Liver (tissue), 9 donors: ENCODE results near the gene HS3ST3B1. TPM values are rescaled to one million over a fixed set of nuclear protein-coding genes. Genes with fewer than 3 reads are reported as not detected.

ENCODE experiments used
- DNase-seq: peaks from one replicate; pipeline ENCODE4 v3.0.0-alpha.2; 2017; ENCODE audit warnings: low spot score
- H3K27ac ChIP-seq, 2 donors: one replicate each; pipeline ENCODE4 v1.7.0; 2013; ENCODE audit warnings: inconsistent platforms in 2 of 2, low read length in 2 of 2, control low read depth in 1 of 2, low read depth in 1 of 2, mild to moderate bottlenecking in 1 of 2
- H3K27me3 ChIP-seq, 4 donors: one replicate each; pipeline versions ENCODE4 v1.6.1 to v1.7.0; 2013; ENCODE audit warnings: low read length in 3 of 4, inconsistent platforms in 1 of 4, mild to moderate bottlenecking in 1 of 4, moderate library complexity in 1 of 4; ENCODE audit not compliant: control insufficient read depth in 4 of 4, insufficient read depth in 4 of 4
- H3K36me3 ChIP-seq, 4 donors: one replicate each; pipeline versions ENCODE4 v1.6.1 to v1.7.0; 2013; ENCODE audit warnings: low read length in 3 of 4, mild to moderate bottlenecking in 3 of 4, low read depth in 1 of 4, moderate library complexity in 1 of 4; ENCODE audit not compliant: control insufficient read depth in 4 of 4, insufficient read depth in 3 of 4
- H3K4me1 ChIP-seq, 4 donors: one replicate each; pipeline versions ENCODE4 v1.6.1 to v1.7.0; 2013; ENCODE audit warnings: low read length in 3 of 4, mild to moderate bottlenecking in 3 of 4, moderate library complexity in 1 of 4; ENCODE audit not compliant: control insufficient read depth in 4 of 4, insufficient read depth in 4 of 4
- H3K4me3 ChIP-seq, 3 donors: one replicate each; pipeline versions ENCODE4 v1.6.1 to v1.7.0; 2013; ENCODE audit warnings: low read length in 3 of 3, control low read depth in 1 of 3, low read depth in 1 of 3, mild to moderate bottlenecking in 1 of 3
- H3K9ac ChIP-seq, 2 donors: one replicate each; pipeline ENCODE4 v1.7.0; 2013; ENCODE audit warnings: low read length in 2 of 2, mild to moderate bottlenecking in 2 of 2, moderate library complexity in 2 of 2, control low read depth in 1 of 2, low read depth in 1 of 2
- H3K9me3 ChIP-seq, 4 donors: one replicate each; pipeline versions ENCODE4 v1.6.1 to v1.7.0; 2013; ENCODE audit warnings: low read length in 3 of 4; ENCODE audit not compliant: control insufficient read depth in 4 of 4
- EGR1 ChIP-seq, 2 donors: IDR thresholded peaks; 2 replicates each; pipeline ENCODE4 v1.6.1; 2016 to 2018; ENCODE audit warnings: antibody characterized with exemption in 2 of 2, low read depth in 2 of 2
- GABPA ChIP-seq, 2 donors: IDR thresholded peaks in 1 of 2; conservative IDR thresholded peaks in 1 of 2; 2 replicates each; pipeline ENCODE4 v1.6.1; 2016; ENCODE audit warnings: antibody characterized with exemption in 2 of 2, mild to moderate bottlenecking in 1 of 2, moderate library complexity in 1 of 2
- HNF4G ChIP-seq: IDR thresholded peaks from 2 replicates; pipeline ENCODE4 v1.6.1; 2016; ENCODE audit warnings: antibody characterized with exemption
- JUND ChIP-seq, 2 donors: IDR thresholded peaks; 2 replicates each; pipeline ENCODE4 v1.6.1; 2016; ENCODE audit warnings: antibody characterized with exemption in 2 of 2
- NR2F2 ChIP-seq: IDR thresholded peaks from 2 replicates; pipeline ENCODE4 v1.6.1; 2016; ENCODE audit warnings: antibody characterized with exemption
- RAD21 ChIP-seq, 2 donors: IDR thresholded peaks; 2 replicates each; pipeline ENCODE4 v1.6.1; 2016; ENCODE audit warnings: antibody characterized with exemption in 2 of 2, mild to moderate bottlenecking in 2 of 2
- RXRA ChIP-seq, 2 donors: IDR thresholded peaks; 2 replicates each; pipeline ENCODE4 v1.6.1; 2017 to 2018; ENCODE audit warnings: antibody characterized with exemption in 2 of 2, mild to moderate bottlenecking in 1 of 2
- SP1 ChIP-seq: IDR thresholded peaks from 2 replicates; pipeline ENCODE4 v1.6.1; 2018; ENCODE audit warnings: antibody characterized with exemption, mild to moderate bottlenecking
- TAF1 ChIP-seq: conservative IDR thresholded peaks from 2 replicates; pipeline ENCODE4 v1.6.1; 2016; ENCODE audit warnings: antibody characterized with exemption, mild to moderate bottlenecking
- YY1 ChIP-seq: IDR thresholded peaks from 2 replicates; pipeline ENCODE4 v1.6.1; 2016; ENCODE audit warnings: antibody characterized with exemption, mild to moderate bottlenecking
- WGBS: extraction: QIAGEN DNeasy Blood & Tissue Kit; methylation state at CpG from one replicate; pipeline ENCODE4 v1.1.7; 2013; 5-methylcytosine and 5-hydroxymethylcytosine counted together
- polyA plus RNA-seq, 2 donors: library from polyadenylated mRNA; stranded (reverse) in 1 of 2; unstranded in 1 of 2; fragments of 200-250 nt in 1 of 2; fragments of >200 nt in 1 of 2; fragmentation: Nextera tagmentation in 1 of 2; extraction: Ambion mirVana in 1 of 2; gene quantifications; one replicate each; pipeline versions ENCODE4 v1.2.1 to v1.2.3, GENCODE V29; 2013 to 2015
- total RNA-seq, 2 donors: library from RNA; depleted of rRNA; stranded (reverse); fragments of >200 nt; gene quantifications; one replicate each; pipeline ENCODE4 v1.2.3, GENCODE V29; 2014
- TF ChIP-seq, protein P1 (sequence below): IDR thresholded peaks from 2 replicates; pipeline ENCODE4 v1.6.1; 2016; ENCODE audit warnings: antibody characterized with exemption
- TF ChIP-seq, protein P2 (sequence below): fragments of 150-350 bp; IDR thresholded peaks from 2 replicates; pipeline ENCODE4 v1.5.1; 2017; ENCODE audit warnings: improper control_type of control experiment, low read depth, low read length; ENCODE audit not compliant: missing input control
- TF ChIP-seq, protein P3 (sequence below): IDR thresholded peaks from 2 replicates; pipeline ENCODE4 v1.6.1; 2016; ENCODE audit warnings: antibody characterized with exemption
- TF ChIP-seq, protein P4 (sequence below): IDR thresholded peaks from 2 replicates; pipeline ENCODE4 v1.6.1; 2016; ENCODE audit warnings: antibody characterized with exemption, mild to moderate bottlenecking
- donor health status: healthy.
- donor health status: healthy.
- donor health status: healthy.
- donor health status: healthy.
- donor health status: healthy.

The HS3ST3B1 gene
- total and polyA plus RNA-seq, 4 donors = 11.9 to 33.5 (median 22.4) TPM

DNA sequence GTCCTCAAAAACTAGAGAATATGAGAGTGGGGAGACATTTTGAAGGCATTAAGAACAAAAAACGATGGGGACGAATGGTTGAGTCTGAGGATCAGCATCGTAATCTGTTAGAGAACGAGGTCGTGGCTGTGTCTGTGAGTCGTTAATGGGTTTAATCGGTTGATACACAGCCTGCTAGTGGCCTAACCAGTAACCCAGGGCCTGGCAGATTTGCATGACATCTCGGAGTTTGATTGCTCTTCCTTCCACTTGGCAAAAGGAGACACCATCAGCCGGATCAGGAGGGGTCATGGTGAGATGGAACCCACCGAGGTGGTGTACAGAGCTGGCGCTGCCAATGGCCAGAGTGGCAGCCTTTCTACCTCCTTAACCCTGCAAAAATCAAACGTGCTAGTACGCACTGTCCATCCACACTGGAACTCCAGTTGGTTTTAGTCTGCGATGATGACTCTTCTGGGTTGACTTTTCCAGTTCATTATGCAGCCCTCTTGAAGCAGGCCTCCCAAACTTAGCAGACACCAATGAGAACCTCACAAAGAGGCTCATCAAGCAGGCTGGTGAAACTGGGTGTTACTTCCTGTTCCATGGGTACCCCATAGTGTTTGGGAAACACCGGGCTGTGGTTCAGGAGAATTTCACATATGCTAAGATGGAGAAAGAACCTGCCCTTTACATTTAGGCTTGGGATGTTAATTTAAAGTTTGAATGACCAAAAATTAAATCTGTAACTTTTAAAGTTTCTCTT, 4.1 kb downstream of the HS3ST3B1 start:
- no peak for TF ChIP-seq JUND (IDR thresholded peaks at IDR 0.05)
- no peak for TF ChIP-seq RXRA (IDR thresholded peaks at IDR 0.05)
- no peak for TF ChIP-seq TAF1
- TF ChIP-seq, protein P1, sequence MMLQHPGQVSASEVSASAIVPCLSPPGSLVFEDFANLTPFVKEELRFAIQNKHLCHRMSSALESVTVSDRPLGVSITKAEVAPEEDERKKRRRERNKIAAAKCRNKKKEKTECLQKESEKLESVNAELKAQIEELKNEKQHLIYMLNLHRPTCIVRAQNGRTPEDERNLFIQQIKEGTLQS = no peak
- TF ChIP-seq SP1 = no peak
- TF ChIP-seq, protein P2, sequence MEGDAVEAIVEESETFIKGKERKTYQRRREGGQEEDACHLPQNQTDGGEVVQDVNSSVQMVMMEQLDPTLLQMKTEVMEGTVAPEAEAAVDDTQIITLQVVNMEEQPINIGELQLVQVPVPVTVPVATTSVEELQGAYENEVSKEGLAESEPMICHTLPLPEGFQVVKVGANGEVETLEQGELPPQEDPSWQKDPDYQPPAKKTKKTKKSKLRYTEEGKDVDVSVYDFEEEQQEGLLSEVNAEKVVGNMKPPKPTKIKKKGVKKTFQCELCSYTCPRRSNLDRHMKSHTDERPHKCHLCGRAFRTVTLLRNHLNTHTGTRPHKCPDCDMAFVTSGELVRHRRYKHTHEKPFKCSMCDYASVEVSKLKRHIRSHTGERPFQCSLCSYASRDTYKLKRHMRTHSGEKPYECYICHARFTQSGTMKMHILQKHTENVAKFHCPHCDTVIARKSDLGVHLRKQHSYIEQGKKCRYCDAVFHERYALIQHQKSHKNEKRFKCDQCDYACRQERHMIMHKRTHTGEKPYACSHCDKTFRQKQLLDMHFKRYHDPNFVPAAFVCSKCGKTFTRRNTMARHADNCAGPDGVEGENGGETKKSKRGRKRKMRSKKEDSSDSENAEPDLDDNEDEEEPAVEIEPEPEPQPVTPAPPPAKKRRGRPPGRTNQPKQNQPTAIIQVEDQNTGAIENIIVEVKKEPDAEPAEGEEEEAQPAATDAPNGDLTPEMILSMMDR = no peak
- TF ChIP-seq, protein P3, sequence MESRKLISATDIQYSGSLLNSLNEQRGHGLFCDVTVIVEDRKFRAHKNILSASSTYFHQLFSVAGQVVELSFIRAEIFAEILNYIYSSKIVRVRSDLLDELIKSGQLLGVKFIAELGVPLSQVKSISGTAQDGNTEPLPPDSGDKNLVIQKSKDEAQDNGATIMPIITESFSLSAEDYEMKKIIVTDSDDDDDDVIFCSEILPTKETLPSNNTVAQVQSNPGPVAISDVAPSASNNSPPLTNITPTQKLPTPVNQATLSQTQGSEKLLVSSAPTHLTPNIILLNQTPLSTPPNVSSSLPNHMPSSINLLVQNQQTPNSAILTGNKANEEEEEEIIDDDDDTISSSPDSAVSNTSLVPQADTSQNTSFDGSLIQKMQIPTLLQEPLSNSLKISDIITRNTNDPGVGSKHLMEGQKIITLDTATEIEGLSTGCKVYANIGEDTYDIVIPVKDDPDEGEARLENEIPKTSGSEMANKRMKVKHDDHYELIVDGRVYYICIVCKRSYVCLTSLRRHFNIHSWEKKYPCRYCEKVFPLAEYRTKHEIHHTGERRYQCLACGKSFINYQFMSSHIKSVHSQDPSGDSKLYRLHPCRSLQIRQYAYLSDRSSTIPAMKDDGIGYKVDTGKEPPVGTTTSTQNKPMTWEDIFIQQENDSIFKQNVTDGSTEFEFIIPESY = no peak
- no peak for TF ChIP-seq EGR1 (IDR thresholded peaks at IDR 0.05; ENCODE audit: low read depth in 2 of 2)
- WGBS = 66% methylated on average over 15 of the region's 15 CpGs
- peak overlapping the region; percentile 94 to 99 for H3K27ac ChIP-seq
- peak overlapping the region in 1 of 2 donors; percentile 33 for H3K9ac ChIP-seq
- H3K4me3 ChIP-seq = peak overlapping the region in 2 of 3 donors; percentile 9 to 84
- no peaks in the 10 kb centered on the region for H3K9me3 ChIP-seq
- peaks cover 4 to 41% (median 31%) of the 10 kb centered on the region in 4 donors for H3K4me1 ChIP-seq
- H3K27me3 ChIP-seq = no peaks in the 10 kb centered on the region
- no peaks in the 10 kb centered on the region for H3K36me3 ChIP-seq
- DNase-seq = no peak

GRCh38 chr17:14305785-14306496, 5.1 kb downstream of the HS3ST3B1 start:
- H3K36me3 ChIP-seq = no peaks in the 10 kb centered on the region
- peak overlapping the region; percentile 46 to 99 for H3K27ac ChIP-seq
- no peak overlapping the region for H3K4me3 ChIP-seq
- H3K9ac ChIP-seq = peak overlapping the region in 1 of 2 donors; percentile 19
- no peak for DNase-seq
- WGBS = 52% methylated on average over 6 of the region's 6 CpGs
- no peaks in the 10 kb centered on the region for H3K27me3 ChIP-seq
- H3K9me3 ChIP-seq = no peaks in the 10 kb centered on the region
- no peak for TF ChIP-seq GABPA (IDR thresholded peaks at IDR 0.05 in 1 of 2, conservative IDR thresholded peaks at IDR 0.05 in 1 of 2)
- peaks cover 4 to 51% (median 38%) of the 10 kb centered on the region in 4 donors for H3K4me1 ChIP-seq

- H3K9ac ChIP-seq = peak overlapping the region in 1 of 2 donors; percentile 34
- H3K4me1 ChIP-seq = peaks cover 4 to 56% (median 40%) of the 10 kb centered on the region in 4 donors
- DNase-seq = no peak
- no peak overlapping the region for H3K4me3 ChIP-seq
- H3K36me3 ChIP-seq = peaks cover 0 to 4% (median 0%) of the 10 kb centered on the region in 4 donors
- no peaks in the 10 kb centered on the region for H3K27me3 ChIP-seq
- H3K9me3 ChIP-seq = no peaks in the 10 kb centered on the region
- H3K27ac ChIP-seq = peak overlapping the region; percentile 46 to 99
- TF ChIP-seq, protein P3 = no peak
- no peak for TF ChIP-seq HNF4G
- TF ChIP-seq, protein P1 = no peak
- no peak for TF ChIP-seq JUND (IDR thresholded peaks at IDR 0.05)
- no peak for TF ChIP-seq YY1
- TF ChIP-seq RAD21 (IDR thresholded peaks at IDR 0.05) = no peak
- TF ChIP-seq, protein P4, sequence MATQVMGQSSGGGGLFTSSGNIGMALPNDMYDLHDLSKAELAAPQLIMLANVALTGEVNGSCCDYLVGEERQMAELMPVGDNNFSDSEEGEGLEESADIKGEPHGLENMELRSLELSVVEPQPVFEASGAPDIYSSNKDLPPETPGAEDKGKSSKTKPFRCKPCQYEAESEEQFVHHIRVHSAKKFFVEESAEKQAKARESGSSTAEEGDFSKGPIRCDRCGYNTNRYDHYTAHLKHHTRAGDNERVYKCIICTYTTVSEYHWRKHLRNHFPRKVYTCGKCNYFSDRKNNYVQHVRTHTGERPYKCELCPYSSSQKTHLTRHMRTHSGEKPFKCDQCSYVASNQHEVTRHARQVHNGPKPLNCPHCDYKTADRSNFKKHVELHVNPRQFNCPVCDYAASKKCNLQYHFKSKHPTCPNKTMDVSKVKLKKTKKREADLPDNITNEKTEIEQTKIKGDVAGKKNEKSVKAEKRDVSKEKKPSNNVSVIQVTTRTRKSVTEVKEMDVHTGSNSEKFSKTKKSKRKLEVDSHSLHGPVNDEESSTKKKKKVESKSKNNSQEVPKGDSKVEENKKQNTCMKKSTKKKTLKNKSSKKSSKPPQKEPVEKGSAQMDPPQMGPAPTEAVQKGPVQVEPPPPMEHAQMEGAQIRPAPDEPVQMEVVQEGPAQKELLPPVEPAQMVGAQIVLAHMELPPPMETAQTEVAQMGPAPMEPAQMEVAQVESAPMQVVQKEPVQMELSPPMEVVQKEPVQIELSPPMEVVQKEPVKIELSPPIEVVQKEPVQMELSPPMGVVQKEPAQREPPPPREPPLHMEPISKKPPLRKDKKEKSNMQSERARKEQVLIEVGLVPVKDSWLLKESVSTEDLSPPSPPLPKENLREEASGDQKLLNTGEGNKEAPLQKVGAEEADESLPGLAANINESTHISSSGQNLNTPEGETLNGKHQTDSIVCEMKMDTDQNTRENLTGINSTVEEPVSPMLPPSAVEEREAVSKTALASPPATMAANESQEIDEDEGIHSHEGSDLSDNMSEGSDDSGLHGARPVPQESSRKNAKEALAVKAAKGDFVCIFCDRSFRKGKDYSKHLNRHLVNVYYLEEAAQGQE = no peak
- no peak for TF ChIP-seq RXRA (IDR thresholded peaks at IDR 0.05)
- TF ChIP-seq NR2F2 = no peak
These were observed 5.7 kb downstream of the HS3ST3B1 start for GRCh38 chr17:14306596-14306995.
